ENCODE data around the gene PTGDS. TPM values are rescaled to one million over a fixed set of nuclear protein-coding genes. Genes with fewer than 3 reads are reported as not detected.

The PTGDS gene
- total RNA-seq, 1 donor = not detected

Other genes with a start within 250 kb of the PTGDS start
- 1.3 TPM for gene LCN10, start 234.6 kb upstream of the PTGDS start, total RNA-seq
- 0.81 TPM for gene LCN6, start 229.0 kb upstream of the PTGDS start, total RNA-seq
- gene LCN8, start 219.3 kb upstream of the PTGDS start, total RNA-seq = not detected
- gene LCN15, start 213.0 kb upstream of the PTGDS start, total RNA-seq = not detected
- 47.1 TPM for gene TMEM141, start 186.2 kb upstream of the PTGDS start, total RNA-seq
- 1.6 TPM for gene CCDC183, start 181.2 kb upstream of the PTGDS start, total RNA-seq
- gene RABL6, start 169.6 kb upstream of the PTGDS start, total RNA-seq = 66.8 TPM
- gene AJM1, start 135.0 kb upstream of the PTGDS start, total RNA-seq = 0.27 TPM
- 36.9 TPM for gene PHPT1, start 128.1 kb upstream of the PTGDS start, total RNA-seq
- 1.1 TPM for gene MAMDC4, start 125.2 kb upstream of the PTGDS start, total RNA-seq
- 211 TPM for gene EDF1, start 111.2 kb upstream of the PTGDS start, total RNA-seq
- gene TRAF2, start 91.0 kb upstream of the PTGDS start, total RNA-seq = 20.5 TPM
- gene FBXW5, start 32.8 kb upstream of the PTGDS start, total RNA-seq = 179 TPM
- gene C8G, start 32.3 kb upstream of the PTGDS start, total RNA-seq = 0.81 TPM
- gene LCN12, start 25.2 kb upstream of the PTGDS start, total RNA-seq = 0.54 TPM
- not detected for gene LCNL1, start 5.5 kb downstream of the PTGDS start, total RNA-seq
- 16.7 TPM for gene PAXX, start 14.9 kb downstream of the PTGDS start, total RNA-seq
- 0.27 TPM for gene CLIC3, start 19.1 kb downstream of the PTGDS start, total RNA-seq
- gene ABCA2, start 50.7 kb downstream of the PTGDS start, total RNA-seq = 99.1 TPM
- gene FUT7, start 54.6 kb downstream of the PTGDS start, total RNA-seq = 14.3 TPM
- gene NPDC1, start 68.7 kb downstream of the PTGDS start, total RNA-seq = 51.2 TPM
- gene ENTPD2, start 76.6 kb downstream of the PTGDS start, total RNA-seq = not detected
- gene SAPCD2, start 93.1 kb downstream of the PTGDS start, total RNA-seq = 4.8 TPM
- 14.8 TPM for gene UAP1L1, start 100.0 kb downstream of the PTGDS start, total RNA-seq
- gene MAN1B1, start 109.5 kb downstream of the PTGDS start, total RNA-seq = 70.8 TPM
- 154 TPM for gene DPP7, start 137.2 kb downstream of the PTGDS start, total RNA-seq
- gene GRIN1, start 161.7 kb downstream of the PTGDS start, total RNA-seq = under 0.01 TPM
- 2.2 TPM for gene LRRC26, start 192.5 kb downstream of the PTGDS start, total RNA-seq
- gene TMEM210, start 194.6 kb downstream of the PTGDS start, total RNA-seq = not detected
- gene ANAPC2, start 211.1 kb downstream of the PTGDS start, total RNA-seq = 59.8 TPM
- 78.4 TPM for gene SSNA1, start 211.2 kb downstream of the PTGDS start, total RNA-seq
- 3.0 TPM for gene TPRN, start 223.2 kb downstream of the PTGDS start, total RNA-seq
- 35.5 TPM for gene TMEM203, start 228.1 kb downstream of the PTGDS start, total RNA-seq
- 10.2 TPM for gene NDOR1, start 228.2 kb downstream of the PTGDS start, total RNA-seq
- gene RNF208, start 244.7 kb downstream of the PTGDS start, total RNA-seq = 1.3 TPM
- gene CYSRT1, start 247.7 kb downstream of the PTGDS start, total RNA-seq = 0.27 TPM
- not detected for gene RNF224, start 250.0 kb downstream of the PTGDS start, total RNA-seq